Esophagus (tissue), 2 donors: ENCODE data around the gene C10orf71. TPM values are rescaled to one million over a fixed set of nuclear protein-coding genes. Genes with fewer than 3 reads are reported as not detected.

Source experiments
- H3K27ac ChIP-seq, 2 donors: one replicate each; pipeline ENCODE4 v1.5.1; 2013; ENCODE audit warnings: low read depth in 2 of 2, mild to moderate bottlenecking in 2 of 2, inconsistent platforms in 1 of 2, low read length in 1 of 2, moderate library complexity in 1 of 2
- H3K27me3 ChIP-seq, 2 donors: one replicate each; pipeline ENCODE4 v1.6.1; 2013; ENCODE audit warnings: low read length in 2 of 2, control low read depth in 1 of 2, mild to moderate bottlenecking in 1 of 2; ENCODE audit not compliant: insufficient read depth in 2 of 2, control insufficient read depth in 1 of 2
- H3K36me3 ChIP-seq, 2 donors: one replicate each; pipeline ENCODE4 v1.6.1; 2013; ENCODE audit warnings: low read length in 1 of 2; ENCODE audit not compliant: control insufficient read depth in 2 of 2, insufficient read depth in 2 of 2
- H3K4me1 ChIP-seq, 2 donors: one replicate each; pipeline ENCODE4 v1.6.1; 2013; ENCODE audit warnings: low read length in 1 of 2; ENCODE audit not compliant: control insufficient read depth in 2 of 2, insufficient read depth in 2 of 2
- H3K4me3 ChIP-seq, 2 donors: one replicate each; pipeline ENCODE4 v1.5.1; 2013; ENCODE audit warnings: low read length in 2 of 2, mild to moderate bottlenecking in 2 of 2, low read depth in 1 of 2, moderate library complexity in 1 of 2
- H3K9me3 ChIP-seq, 2 donors: one replicate each; pipeline ENCODE4 v1.6.1; 2013; ENCODE audit warnings: mild to moderate bottlenecking in 2 of 2, low read depth in 1 of 2, low read length in 1 of 2, moderate library complexity in 1 of 2; ENCODE audit not compliant: control insufficient read depth in 2 of 2, insufficient read depth in 1 of 2
- WGBS, 2 donors: extraction: QIAGEN DNeasy Blood & Tissue Kit; methylation state at CpG; one replicate each; pipeline ENCODE4 v1.1.7; 2013; 5-methylcytosine and 5-hydroxymethylcytosine counted together
- polyA plus RNA-seq, 2 donors: library from polyadenylated mRNA; stranded (reverse); fragments of 200-250 nt; gene quantifications; one replicate each; pipeline ENCODE4 v1.2.3, GENCODE V29; 2013
- donor health status: healthy with polysubstance abuse.
- donor health status: Bipolar disorder and iron deficiency.

Gene C10orf71
- polyA plus RNA-seq, 2 donors, result not detected

DNA sequence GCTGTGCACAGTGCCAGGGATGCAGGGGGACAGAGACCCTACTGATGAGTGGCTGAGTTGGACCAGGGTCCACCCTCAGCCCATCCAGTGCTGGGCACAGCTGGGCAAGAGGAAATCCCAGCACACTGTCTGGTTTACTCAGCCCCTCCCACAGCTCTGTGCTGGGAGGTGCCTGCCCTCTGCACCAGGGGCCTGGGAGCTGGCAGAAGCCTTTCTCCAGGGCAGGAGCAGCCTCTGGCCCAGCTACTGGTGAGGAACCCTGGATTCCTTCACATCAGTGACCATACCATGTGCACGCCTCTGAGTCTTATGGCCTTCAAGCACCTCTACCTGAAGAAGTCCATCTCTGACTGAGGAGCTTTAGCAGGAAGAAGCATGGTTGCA lies 25.9 kb upstream of the C10orf71 start:
- no peaks in the 10 kb centered on the region for H3K36me3 ChIP-seq
- H3K9me3 ChIP-seq, result no peaks in the 10 kb centered on the region
- H3K27me3 ChIP-seq, result no peaks in the 10 kb centered on the region
- H3K4me1 ChIP-seq, result no peaks in the 10 kb centered on the region
- 97 to 100% methylated on average over 1 of the region's 1 CpG for WGBS, 2 donors
- no peak overlapping the region for H3K4me3 ChIP-seq
- H3K27ac ChIP-seq, result no peak overlapping the region

DNA sequence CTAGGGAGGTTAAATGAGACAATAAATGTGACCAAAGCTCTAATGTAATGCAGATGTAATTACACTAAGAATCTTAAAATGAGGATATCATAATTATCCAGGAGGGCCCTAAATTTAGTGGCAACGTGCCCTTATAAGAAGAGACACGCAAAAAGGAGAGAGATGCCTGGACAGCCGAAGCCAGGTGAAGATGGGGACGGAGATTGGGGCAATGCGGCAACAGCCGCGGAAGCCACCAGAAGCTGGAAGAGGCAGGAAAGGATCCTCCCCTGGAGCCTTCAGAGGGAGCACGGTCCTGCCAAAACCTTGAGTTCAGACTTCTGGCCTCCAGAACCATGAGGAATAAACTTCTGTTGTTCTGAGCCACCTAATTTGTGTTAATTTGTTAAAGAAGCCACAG lies 25.3 kb upstream of the C10orf71 start:
- Histone ChIP-seq H3K27me3 (no peaks in the 10 kb centered on the region), H3K27ac (no peak overlapping the region), H3K9me3 (no peaks in the 10 kb centered on the region), H3K4me3 (no peak overlapping the region), H3K36me3 (no peaks in the 10 kb centered on the region), H3K4me1 (no peaks in the 10 kb centered on the region)
- 92 to 95% methylated on average over 8 of the region's 8 CpGs for WGBS, 2 donors

GRCh38 chr10:49274886-49275285 lies 24.1 kb upstream of the C10orf71 start:
- Histone ChIP-seq H3K4me1 (no peaks in the 10 kb centered on the region), H3K27me3 (no peaks in the 10 kb centered on the region), H3K27ac (no peak overlapping the region), H3K4me3 (no peak overlapping the region), H3K9me3 (no peaks in the 10 kb centered on the region), H3K36me3 (no peaks in the 10 kb centered on the region)
- 65 to 76% methylated on average over 6 of the region's 6 CpGs for WGBS, 2 donors

DNA sequence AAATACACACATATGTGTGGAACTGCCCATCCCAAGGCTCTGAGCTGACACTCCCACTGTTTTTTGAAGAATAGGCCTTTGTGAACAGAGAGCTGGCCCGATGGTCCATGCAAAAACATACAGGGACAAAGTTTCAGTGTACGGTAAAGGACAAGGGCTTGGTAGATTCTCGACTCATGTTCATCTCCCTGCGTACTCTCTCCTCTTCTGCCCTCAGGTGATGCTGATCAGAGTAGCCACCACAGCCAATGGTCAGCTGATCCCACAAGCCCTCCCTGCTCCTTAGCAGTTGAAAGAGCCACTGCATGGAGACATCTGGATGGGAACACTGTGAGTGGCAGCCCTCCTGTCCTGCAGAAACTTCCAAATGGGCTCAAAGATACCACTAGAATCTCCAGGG lies 23.1 kb upstream of the C10orf71 start:
- Histone ChIP-seq H3K36me3 (no peaks in the 10 kb centered on the region), H3K27ac (no peak overlapping the region), H3K27me3 (no peaks in the 10 kb centered on the region), H3K4me3 (no peak overlapping the region), H3K4me1 (no peaks in the 10 kb centered on the region), H3K9me3 (no peaks in the 10 kb centered on the region)
- WGBS, 2 donors, result 87 to 95% methylated on average over 4 of the region's 4 CpGs

DNA sequence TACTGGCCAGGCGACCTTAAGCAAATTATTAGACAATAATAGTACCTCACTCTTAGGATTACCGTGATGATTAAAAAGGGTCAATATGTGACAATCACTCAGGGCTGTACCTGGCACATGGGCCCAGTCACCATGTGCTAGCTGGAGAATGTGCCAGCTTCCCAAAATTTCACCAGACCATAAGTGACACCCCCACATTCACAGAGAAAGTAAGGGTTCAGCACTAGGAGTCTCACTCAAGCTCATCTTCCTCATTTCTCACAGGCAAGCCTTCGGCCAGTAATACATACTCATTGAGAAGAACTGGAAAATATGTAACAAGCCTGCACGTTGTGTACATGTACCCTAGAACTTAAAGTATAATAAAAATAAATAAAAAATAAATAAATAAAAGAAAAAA lies 22.4 kb upstream of the C10orf71 start:
- Histone ChIP-seq H3K27ac (no peak overlapping the region), H3K27me3 (no peaks in the 10 kb centered on the region), H3K9me3 (no peaks in the 10 kb centered on the region), H3K36me3 (no peaks in the 10 kb centered on the region), H3K4me1 (no peaks in the 10 kb centered on the region), H3K4me3 (no peak overlapping the region)
- 89 to 94% methylated on average over 4 of the region's 4 CpGs for WGBS, 2 donors

DNA sequence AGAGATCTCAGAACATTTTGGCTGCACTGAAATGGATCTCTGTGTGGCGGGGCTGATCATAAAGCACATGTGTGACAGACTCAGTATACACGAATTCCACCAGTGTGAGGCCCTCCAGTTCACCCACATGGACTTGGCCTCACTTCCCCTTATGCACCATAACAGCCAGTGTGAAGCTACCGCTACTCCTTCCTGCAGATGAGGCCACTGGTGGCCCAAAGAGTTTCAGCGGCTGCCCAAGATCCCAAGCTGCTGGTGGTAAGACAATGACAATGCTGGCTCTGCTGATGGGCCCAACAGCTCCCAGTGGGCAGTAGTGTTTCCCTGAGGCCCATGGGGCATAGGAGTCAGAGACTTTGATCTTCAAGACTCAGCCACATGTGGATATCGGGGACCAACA lies 21.0 kb upstream of the C10orf71 start:
- no peaks in the 10 kb centered on the region for H3K9me3 ChIP-seq
- H3K27me3 ChIP-seq, result no peaks in the 10 kb centered on the region
- WGBS, 2 donors, result 78 to 80% methylated on average over 5 of the region's 5 CpGs
- H3K27ac ChIP-seq, result no peak overlapping the region
- no peak overlapping the region for H3K4me3 ChIP-seq
- no peaks in the 10 kb centered on the region for H3K4me1 ChIP-seq
- no peaks in the 10 kb centered on the region for H3K36me3 ChIP-seq

DNA sequence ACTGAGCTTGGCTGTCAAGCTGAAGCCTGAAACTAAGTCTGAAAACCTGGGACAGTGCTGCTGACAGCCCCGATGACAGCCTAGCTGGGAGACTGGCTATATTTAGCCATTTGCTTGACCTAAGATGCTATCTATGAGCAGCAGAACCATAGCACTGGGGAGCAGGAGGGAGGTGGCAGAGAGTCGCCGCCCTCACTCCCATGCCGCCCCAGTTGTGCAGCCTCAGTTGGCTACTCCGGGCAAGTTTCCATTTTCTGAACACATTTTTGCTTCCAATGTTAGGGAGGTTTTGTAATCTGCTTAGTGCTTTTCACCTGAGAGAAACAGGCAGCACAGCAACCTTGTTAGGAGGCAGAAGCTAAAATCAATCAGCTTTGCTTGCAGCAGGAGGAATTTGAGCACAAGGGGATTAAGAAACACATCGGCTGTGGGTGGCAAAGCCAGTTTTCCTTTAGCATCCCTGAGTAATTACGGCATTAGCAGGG lies 20.4 kb upstream of the C10orf71 start:
- no peak overlapping the region for H3K27ac ChIP-seq
- H3K4me1 ChIP-seq, result no peaks in the 10 kb centered on the region
- H3K36me3 ChIP-seq, result no peaks in the 10 kb centered on the region
- no peaks in the 10 kb centered on the region for H3K9me3 ChIP-seq
- no peaks in the 10 kb centered on the region for H3K27me3 ChIP-seq
- WGBS, 2 donors, result 37 to 50% methylated on average over 7 of the region's 7 CpGs
- H3K4me3 ChIP-seq, result no peak overlapping the region

DNA sequence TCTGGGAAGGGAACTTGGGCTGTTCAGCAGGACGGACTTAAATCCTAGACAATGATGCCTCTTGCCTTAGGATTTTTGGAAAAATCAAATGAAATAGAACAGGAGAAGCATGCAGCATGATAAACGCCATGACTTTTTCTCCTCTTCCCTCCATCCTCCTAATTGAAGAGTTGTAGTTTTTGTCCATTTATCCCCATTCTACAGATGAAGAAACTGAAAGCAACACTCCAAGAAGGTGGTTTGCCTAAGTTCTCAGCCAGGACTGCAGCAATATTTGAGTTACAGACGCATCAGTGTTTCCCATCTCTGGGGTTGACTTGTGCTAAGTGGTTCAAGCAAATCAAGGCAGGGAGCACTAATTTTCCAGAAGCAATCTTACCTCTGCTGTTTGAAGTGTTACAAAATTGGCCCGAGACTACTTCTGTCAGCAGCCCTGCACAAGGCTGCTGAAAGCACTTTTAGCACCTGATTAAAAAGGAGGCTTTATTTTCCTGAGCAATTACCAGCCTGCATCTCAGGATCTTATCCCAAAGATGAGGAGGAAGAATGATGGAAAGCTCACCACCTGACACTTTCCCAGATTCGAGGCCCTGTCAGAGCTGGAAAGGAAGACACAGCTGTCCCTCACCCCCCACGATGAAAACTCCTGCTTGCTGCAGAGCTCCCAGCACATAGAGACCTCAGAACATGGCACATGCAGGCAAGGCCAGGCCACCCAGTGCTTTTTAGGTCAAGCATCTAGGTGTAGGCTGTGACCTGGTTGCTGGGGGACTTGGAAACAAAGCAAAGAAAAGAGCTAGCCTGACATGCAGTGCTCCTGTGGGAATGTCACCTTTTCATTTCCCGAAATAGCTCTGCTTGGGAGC lies 19.7 kb upstream of the C10orf71 start:
- H3K27ac ChIP-seq, result no peak overlapping the region
- no peaks in the 10 kb centered on the region for H3K9me3 ChIP-seq
- H3K36me3 ChIP-seq, result no peaks in the 10 kb centered on the region
- H3K4me1 ChIP-seq, result no peaks in the 10 kb centered on the region
- no peak overlapping the region for H3K4me3 ChIP-seq
- 66 to 75% methylated on average over 7 of the region's 7 CpGs for WGBS, 2 donors
- no peaks in the 10 kb centered on the region for H3K27me3 ChIP-seq

DNA sequence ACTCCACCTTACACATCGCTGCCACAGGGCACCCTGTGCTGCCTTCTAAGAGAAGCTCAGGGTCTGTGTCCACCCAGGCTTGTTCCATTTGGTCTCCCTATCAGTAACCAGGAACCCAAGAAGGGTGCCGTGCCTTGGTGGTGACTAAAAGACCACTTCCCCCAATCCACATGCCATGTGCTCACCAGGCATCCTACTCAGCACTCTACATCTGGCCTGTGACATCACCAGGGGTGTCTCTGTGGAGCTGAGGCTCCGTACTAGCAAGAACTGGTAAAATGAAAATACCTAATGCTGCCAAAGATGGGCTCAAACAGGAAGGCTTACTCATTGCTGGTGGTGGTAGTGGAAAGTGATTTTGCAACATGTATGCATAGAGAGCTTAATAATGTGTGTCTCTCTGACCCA lies 19.0 kb upstream of the C10orf71 start:
- Histone ChIP-seq H3K27ac (no peak overlapping the region), H3K27me3 (no peaks in the 10 kb centered on the region), H3K9me3 (no peaks in the 10 kb centered on the region), H3K4me3 (no peak overlapping the region), H3K36me3 (no peaks in the 10 kb centered on the region), H3K4me1 (no peaks in the 10 kb centered on the region)
- 71 to 76% methylated on average over 3 of the region's 3 CpGs for WGBS, 2 donors

GRCh38 chr10:49281461-49281860 lies 17.5 kb upstream of the C10orf71 start:
- Histone ChIP-seq H3K4me1 (no peaks in the 10 kb centered on the region), H3K27ac (no peak overlapping the region), H3K4me3 (no peak overlapping the region), H3K27me3 (no peaks in the 10 kb centered on the region), H3K9me3 (no peaks in the 10 kb centered on the region), H3K36me3 (no peaks in the 10 kb centered on the region)
- WGBS, 2 donors, result 69 to 72% methylated on average over 13 of the region's 13 CpGs
